NOMO-1 treated with DMSO at 0.1 percent for 48 hours (cell line): ENCODE data around the gene MACC1.

Source experiments
- DNase-seq: peaks from one replicate; lab custom pipeline; 2025; ENCODE audit not compliant: unreplicated experiment; lab: John Stamatoyannopoulos, UW

Gene MACC1

DNA sequence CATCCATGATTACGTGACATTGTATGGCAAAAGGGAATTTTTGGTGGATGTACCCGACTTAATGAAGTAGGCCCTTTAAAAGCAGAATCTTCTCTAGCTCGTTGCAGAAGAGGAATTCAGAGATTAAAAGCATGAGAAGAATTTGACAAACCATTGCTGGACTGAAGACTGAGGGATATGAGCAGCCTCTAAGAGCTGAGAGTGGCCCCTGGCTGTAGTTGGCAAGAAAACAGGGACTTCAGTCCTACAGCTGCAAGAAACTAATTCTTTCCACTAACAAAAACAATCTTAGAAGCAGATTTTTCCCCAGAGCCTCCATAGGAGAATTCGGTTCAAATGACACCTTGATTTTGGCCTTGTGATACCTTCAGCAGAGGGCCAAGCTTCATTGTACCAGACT, 34.1 kb downstream of the MACC1 start:
- no peak for DNase-seq

DNA sequence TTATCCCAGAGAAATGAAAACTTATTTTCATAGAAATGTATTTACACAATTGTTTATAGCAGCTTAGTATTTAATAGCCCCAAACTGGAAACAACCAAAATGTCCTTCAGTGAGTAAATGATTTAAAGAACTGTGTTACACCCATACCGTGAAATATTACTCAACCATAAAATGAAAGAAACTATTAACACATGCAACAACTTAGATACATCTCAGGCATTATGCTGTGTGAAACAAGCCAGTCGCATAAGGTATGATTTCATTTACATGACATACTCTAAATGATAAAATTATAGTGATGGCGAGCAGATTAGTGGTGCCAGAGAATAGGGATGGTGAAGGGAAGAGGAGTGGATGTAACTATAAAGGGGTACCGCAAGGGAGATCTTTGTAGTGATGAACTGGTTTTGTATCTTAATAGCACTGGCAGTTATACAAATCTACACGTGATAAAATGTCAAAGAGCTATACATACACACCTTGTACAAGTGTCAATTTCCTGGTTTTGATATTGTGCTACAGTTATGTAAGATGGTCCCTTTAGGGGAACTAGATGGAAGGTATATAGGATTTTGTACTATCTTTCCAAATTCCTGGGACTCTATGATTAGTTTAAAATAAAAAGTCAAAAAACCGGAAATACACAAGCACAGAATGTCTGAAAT, 40.5 kb downstream of the MACC1 start:
- DNase-seq = peak; percentile 13

DNA sequence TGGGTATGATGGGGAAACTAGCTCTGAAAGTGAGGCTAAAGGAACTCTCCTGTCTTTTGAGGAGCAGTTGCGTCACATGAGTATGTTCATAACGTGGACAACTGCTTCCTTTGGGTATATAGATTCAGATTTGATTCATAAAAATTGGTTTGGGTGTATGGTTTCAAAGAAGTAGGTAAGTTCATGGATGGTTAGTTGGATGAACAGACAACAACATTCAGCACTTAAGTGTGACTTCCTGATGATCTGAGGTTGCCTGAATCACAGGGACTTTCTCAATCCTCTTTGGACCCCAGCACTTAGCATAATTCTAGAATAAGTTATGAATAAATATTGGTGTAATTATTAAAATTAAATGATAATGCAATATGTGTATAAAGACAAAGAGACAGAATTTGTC, 43.4 kb downstream of the MACC1 start:
- DNase-seq = no peak

DNA sequence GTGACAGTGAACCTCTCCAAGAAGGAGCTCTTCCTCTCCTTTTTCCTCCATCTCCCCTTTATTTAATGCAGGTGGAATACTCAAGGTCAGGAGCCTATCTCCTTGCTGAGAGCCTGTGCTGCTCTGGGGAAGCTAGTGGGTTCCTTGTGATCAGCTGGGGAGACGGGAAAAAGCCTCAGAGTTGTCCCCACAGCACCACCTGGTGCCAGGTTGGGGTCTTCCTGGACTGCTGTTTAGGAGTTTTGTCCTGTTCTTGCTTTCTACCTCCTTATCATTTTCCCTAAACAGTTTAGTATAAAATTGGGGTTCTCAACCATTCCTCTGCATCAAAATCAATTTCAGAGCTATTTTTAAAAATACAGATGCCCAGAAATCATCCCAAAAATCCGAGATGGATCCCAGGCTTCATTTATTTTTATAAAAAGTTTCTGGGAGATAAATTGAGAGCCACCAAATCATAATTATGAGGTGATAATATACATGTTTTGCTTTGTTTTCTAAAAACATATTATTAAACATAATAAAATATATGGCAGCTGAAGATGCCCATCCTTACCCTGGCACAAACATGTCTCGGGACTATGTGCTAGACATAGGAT, 44.3 kb downstream of the MACC1 start:
- DNase-seq = peak; percentile 37

DNA sequence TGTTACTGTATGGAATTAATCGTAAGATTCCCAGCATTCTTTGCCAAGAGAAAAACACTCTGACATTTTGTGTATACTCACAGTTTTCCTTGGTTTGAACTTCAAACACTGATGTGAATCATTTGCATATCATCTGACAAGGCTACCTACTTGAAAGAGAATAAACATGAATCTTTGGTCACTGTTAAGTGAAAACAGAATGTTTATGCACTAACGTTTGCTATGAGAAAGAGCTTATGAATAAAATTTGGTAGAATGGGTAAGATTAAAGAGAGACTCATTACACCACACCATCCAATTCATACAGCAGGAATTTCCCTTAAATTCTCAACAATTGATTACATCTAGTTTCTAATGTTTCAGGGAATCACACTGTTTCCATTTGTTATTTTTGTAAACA, 46.6 kb downstream of the MACC1 start:
- no peak for DNase-seq

DNA sequence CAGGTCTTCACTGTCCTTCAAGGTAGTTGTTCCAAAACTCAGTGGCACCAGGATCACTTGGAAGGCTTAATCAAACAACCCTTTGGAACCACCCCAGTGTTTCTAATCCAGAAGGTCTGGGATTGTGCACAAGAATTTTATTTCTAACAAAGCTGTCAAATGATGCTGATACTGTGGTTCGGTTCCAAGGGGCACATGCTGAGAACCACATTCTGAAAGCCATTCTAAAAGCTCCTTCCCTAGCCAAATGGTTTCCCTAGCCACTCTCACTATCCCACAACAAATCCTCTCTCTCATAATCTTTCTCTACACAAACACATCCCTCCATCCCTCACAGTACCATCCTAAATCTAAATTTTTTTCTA, 52.1 kb downstream of the MACC1 start:
- DNase-seq = no peak

DNA sequence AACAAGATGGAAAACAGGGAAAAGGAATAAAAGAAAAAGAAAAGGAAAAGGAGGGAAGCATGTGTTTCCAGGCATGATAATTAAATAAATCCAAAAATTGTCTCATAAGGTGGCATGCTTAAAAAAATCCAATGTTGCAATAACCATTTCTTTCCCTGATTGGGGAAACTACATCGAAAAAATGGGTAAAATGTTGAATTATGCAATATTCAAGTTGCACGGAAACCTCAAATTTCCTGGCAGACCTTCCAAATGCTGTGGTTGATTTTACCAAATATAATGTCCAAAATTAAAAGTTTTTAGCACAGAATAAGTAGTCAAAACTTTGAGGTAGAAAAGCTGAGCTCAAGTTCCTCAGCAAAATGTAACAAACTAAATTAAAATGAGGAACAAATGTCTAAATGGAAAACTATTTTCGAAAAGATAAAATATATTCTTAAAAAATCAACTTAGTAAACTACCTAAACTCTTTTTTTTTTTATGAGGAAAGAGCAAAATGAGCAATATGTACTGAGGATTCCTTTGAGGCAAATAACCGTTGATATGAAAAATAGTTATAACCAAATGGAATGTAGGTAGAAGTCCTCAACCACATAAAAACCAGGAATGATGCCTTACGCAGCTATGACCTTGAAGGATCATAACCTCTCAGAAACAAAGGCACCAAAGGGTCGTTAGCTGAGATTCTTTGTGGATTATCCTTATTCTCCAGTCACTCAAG, 52.6 kb downstream of the MACC1 start:
- DNase-seq = peak; percentile 28

DNA sequence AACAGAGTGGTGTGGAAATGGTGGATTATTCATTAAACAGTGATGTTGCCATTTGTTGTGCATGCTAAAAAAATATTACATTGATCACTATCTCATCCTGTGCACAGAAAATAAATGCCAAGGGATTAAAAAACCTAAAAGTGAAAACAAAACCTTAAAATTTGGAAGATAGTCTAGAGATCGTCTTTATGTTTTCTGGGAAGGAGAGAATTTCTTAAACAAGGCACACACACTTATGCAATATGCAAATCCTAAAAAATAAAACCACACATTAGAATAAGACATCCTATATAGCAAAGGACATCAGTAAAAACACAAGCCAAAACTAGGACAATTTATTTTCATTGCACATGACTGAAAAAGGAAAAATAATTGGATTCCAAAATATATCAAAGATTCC, 54.5 kb downstream of the MACC1 start:
- DNase-seq = no peak

DNA sequence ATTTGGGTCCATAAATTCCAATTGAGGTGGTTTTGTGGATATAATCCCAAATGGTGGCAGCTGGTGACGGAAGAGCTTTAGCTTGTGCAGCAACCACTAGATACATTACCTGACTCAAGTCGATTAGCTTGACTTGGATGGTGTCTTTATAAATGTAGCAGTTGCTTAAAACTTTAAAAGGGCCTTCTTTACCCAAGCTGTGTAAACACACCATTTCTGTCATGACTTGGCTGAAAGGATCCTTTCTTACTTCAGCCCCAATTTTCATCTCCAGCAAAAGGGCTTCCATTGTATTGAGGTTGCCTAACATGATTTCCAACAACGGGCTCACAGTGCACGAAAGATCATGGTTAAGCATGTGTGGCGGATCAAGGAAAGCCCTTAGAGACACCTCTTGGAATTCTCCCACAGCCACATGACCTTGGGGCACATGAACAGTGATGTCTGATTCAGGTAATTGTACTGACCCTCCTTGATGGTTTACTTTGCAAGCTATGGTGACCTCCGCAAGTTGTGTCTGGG, 57.9 kb downstream of the MACC1 start:
- no peak for DNase-seq

DNA sequence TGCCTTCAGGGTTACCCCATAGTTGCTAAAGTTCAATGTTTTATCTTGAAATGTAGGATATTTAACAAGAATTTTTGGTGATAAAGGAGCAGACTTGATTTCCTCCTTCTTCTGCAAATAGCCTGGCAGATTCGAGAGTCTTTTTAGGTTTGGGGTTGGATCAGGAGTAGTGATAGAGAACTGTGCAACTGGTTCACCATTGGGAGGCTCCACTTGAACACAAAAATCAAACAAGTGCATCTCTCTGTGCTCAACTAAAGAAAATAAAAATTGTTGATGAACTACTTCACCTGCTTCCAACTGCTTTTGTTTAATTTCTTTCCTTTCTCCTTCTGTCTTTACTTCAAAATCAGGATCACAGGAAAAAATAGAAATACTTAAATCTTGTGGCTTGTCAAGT, 58.5 kb downstream of the MACC1 start:
- peak; percentile 19 for DNase-seq

DNA sequence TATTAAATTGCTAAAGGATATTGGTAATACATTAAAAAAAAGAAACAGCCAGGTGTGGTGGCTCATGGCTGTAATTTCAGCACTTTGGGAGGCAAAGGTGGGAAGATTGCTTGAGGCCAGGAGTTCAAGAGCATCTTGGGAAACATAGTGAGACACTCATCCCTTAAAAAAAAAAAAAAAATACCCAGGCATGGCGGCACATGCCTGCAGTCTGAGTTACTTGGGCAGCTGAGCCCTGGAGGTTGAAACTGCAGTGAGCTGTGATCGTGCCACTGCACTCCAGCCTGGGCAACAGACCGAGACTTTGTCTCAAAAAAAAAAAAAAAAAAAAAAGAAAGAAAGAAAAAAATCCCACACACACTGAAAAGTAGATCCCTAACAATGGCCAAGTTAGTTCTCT, 59.7 kb downstream of the MACC1 start:
- DNase-seq = no peak

DNA sequence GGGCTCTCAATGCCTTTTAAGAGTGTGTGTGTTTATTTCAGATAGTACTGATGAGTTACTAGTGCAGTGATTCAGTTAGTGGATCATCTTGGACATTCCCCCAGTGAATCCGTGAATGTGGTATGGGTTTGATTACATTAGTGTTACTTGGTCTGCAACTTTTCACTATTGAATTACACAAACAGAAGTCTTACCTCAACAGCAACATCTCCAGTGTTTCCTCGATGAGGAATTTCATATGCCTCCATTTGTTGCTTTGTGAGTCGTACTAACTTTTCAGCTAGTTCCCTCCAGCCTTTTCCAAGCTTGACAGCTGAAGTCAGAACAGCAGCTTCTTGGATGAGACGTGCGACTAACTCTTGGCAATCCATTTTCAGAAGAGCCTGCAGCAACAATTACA, 63.2 kb downstream of the MACC1 start:
- DNase-seq = no peak

DNA sequence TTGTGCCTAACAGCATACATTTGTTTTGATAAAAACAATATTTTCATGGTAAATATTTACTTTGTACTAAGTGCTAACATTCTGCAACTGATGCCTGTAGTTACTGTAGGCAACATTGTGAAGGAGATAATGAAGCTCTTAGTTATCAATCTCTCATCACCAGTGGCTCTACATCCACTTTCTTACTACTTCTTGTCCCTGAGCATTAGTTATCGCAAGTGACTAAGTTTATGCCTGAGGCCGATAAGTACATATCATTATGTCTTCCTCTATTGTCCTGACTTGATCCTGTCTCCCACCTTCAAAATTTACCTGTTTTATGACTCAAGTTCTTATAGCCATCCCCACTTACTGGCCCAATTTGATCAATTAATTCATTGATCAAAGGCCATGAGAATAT, 63.6 kb downstream of the MACC1 start:
- DNase-seq = no peak

DNA sequence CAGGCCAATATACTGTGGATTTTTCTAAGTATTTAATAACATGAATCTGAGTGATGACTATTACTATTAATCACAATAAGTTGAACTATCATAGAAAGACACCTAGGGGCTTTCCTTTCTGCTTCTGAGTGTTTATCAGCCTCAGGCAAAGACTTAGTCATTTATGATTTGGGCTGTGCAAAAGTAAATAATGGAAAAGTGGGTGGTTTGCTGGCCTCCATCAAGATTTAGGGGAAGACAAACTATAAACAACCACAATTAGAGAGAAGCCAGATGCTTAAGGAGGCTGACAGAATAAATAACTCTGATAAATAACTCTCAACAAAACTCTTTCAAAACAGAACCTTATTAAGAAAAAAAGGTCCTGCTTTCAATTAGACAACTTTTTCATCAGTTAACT, 64.7 kb downstream of the MACC1 start:
- DNase-seq = no peak

DNA sequence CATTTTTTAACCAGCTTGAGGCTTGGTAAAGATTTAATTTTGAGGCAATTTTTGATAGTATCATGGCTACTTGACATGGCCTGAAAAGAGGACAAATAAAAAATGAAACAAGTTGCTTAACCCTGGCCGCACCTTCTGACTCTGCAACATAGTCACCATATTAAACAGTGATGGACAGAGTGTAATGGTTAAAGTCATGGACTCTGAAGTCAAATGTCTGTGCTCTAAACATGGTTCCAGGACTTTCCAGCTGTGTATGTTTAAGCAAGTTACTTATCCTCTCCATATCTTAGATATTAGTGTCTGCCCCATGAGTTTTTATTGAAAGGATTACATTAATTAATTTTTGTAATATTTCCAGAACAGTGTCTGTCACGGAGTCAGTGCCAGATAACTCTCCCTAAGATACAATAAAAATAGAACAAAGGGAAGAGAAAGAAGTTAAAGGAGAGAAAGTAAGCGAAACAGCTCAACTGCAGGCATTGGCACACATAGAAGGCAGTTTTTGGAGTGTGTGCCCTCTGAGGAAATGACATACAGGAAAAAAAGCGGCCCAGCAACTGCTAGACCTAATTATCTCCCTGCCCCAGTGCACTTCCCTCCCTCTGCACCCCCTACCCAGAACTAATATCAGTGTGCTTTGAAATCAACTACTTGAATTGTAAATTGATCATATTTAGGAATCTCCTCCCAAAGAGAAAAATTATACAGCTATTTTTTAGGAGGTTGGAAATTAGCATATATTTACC, 65.3 kb downstream of the MACC1 start:
- DNase-seq = peak; percentile 52

DNA sequence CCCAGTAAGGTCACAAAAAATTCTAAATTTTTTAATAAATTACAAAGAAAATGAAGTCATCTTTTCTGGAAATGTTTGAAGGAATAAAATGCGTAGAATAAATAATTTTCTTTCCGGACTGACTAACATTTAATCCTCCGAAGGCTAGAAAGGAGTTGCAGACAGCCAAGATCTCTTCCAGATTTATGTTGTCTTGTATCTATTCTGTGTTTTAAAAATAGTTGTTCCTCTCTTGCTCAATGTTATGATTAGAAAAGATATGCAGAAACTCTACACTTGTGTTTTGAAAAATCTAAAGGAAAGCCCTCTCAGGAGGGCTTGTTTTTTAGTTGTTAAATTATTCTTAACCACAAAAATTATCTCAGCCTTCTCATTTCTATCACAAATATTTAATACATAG, 70.7 kb downstream of the MACC1 start:
- peak; percentile 55 for DNase-seq

DNA sequence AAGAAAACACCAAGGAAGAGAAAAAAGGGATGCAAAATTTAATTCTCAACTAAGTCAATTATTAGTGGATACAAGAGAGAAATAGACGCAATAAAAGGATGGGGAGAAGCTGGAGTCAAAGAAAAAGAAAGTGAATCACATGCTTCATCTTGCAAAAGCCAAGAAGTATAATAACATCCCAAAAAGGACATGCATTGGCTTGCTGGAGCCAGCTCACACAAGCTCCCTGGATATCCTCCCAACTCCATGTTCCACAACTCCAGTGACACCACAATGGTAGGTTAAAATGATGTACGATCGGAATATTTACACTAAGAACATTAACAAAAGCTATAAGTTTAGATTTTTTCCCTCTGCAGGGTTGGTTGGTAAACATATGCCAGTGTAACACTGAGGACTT, 72.4 kb downstream of the MACC1 start:
- no peak for DNase-seq

DNA sequence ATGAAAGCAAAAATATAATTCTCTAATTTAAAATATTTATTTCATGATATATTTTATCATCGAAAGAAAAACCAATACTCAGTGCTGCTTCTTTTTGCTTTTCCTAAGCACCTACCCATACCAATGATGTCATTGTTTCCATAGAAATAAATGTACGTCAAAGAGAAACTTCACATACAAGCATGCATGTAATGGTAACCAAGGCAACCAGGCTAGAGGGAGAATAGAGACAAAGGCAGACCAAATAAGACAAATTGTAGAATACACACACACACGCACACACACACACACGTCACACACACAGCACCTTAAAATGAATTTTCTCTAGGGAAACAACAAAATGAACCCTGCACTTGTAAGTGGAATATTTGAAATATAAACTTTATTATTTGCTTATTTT, 75.5 kb downstream of the MACC1 start:
- no peak for DNase-seq

DNA sequence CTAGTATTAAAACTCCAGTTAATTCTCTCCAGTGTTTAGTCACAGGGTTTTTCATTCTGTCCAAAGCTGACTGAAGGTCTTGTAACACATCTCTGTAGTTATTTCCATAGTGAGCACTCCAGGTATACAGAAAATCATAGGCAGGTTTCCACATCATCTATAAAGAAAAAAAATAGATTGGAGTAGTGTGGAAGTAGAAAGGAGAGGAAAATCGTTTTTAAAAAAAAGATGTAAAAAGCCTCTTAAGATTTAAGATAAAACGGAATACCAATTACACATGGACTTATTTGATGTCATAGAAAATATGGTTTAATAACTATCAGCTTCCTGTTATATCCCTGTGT, 76.2 kb downstream of the MACC1 start:
- DNase-seq = no peak

DNA sequence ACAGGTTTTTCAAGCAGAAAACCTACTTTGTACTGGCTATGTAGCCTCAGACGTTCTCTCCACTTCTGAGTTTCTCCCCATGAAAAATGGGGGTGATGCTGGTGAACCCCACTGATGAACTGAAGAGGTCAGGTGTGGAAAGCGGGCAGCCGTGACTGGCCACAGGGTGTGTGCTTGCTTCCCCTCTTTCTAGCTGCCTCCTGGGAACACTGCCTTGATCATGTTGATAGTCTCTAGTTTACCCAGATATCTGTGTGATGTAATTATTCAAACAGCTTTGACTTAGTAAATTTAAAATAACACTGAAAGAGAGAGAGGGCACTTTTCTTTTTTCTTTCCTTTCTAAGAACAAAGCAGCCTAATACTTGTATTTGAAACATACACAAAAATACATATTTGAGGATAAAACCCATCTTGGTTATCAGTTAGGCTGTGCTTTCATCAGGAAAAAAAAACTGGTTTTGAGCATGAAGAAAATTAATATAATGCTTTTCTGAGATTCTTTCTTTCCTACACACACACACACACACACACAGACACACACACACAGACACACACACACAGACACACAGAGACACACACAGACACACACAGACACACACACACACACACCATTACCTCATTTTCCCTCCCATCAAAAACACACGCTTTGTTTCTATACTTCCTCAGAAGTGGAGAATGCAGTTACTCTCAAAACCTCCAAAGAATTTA, 76.7 kb downstream of the MACC1 start:
- no peak for DNase-seq

DNA sequence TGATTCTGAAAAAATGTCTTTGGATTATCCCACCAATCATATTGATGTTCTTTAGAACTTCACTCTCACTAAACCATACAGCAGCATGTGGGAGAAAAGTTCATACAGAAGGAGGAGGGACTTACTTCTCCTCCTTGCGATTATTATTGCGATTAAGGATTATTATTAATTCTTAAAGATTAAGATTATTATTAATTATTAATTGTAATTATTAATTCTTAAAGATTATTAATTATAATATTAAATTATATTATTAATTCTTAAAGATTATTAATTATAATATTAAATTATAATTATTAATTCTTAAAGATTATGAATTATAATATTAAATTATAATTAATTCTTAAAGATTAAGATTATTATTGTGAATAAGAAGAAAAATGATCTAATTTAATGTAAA, 80.5 kb downstream of the MACC1 start:
- no peak for DNase-seq
